Renal cortex interstitium (tissue), 11 donors: ENCODE data around the gene CYP2F1. TPM values are rescaled to one million over a fixed set of nuclear protein-coding genes. Genes with fewer than 3 reads are reported as not detected.

Source experiments
- DNase-seq, 11 donors: peaks; one replicate each; pipeline ENCODE4 v3.0.0-alpha.2; 2013; ENCODE audit warnings: low read depth in 9 of 11, low spot score in 4 of 11; ENCODE audit errors: extremely low read depth in 1 of 11
- polyA plus RNA-seq, 3 donors: library from polyadenylated mRNA; unstranded; fragments of 120-200 nt; gene quantifications; one replicate each; pipeline ENCODE4 v1.2.1, GENCODE V29; 2013; ENCODE audit not compliant: insufficient read length in 3 of 3

Gene CYP2F1
- polyA plus RNA-seq, 3 donors: 0.33 TPM; not detected in 2

DNA sequence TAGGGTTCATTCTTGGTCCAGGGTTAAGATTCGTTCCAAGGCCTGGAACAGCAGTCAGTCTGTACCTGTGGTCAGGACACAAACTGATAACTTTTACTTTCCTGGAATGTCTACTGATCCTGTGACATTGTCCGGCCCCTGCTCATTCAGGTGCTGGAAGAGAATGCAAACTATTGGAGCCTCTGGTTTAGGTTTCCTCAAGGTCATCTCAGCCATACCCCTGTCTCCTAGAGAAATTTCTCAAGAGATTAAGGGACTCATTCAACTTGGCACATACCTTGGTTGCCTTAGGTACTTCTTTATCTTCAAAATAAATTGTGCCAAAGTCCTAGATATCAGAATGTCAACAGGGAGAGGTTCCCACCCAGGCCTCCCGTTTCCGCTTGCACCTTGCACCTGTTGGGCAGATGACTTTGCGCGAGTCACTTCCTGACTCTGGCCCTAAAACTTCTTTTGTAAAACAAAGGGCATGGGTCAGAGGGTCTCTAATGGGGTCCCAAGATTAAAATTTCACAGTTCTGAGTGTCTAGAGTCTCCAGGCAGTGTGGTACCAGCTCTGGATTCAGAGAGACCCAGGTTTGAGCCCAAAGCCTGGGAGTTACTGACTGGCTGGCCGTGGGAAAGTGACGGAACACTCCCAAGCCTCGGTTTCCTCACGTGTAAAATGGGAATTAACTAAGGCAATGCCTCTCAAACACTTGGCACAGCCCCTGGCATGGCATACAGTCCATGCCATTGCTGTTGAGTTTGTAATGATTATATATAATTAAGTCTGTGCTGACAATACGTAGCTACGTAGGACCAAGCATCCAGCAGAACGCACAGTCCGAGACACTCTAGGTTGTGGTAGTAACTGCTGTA, 52.9 kb downstream of the CYP2F1 start:
- DNase-seq: no peak

DNA sequence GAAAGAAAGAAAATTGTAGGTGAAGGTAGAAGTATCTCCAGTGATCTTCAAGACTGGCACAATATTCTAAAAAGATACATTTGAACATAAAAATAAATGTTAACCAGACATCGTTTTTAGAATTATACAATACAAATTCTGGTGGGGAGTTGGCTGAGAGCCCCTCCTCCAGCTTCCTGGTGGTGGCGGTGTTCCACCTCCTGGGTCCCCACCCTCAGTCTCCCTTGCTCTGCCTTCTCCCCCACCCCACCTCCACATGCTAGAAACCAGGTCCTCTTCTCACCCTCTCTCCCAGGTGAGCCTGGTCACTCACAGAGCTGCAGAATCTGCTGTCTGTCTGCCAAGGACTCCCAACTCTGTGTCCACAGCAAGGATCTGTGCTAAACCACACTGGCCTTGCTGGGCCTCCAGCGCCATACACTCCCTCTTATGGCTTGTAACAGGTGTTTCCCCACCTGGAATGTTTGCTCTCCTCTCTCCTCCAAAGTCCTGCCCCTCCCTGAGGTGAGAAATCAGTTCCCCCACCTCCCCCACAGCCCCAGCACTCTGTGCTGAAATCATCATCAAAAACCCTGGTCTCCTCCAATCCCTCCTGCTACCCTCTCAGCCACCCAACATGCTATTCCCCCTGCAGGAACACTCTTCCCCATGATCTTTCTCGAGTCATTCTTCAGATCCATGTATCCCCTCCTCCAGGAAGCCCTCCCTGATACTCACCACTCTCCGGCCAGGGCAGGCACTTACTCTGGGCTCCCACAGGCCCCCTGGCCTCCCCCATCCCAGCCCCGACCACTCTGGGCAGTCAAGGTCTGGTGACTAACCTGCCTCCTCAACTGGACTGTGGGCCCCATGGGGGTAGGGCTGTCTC, 58.3 kb downstream of the CYP2F1 start:
- DNase-seq: no peak

DNA sequence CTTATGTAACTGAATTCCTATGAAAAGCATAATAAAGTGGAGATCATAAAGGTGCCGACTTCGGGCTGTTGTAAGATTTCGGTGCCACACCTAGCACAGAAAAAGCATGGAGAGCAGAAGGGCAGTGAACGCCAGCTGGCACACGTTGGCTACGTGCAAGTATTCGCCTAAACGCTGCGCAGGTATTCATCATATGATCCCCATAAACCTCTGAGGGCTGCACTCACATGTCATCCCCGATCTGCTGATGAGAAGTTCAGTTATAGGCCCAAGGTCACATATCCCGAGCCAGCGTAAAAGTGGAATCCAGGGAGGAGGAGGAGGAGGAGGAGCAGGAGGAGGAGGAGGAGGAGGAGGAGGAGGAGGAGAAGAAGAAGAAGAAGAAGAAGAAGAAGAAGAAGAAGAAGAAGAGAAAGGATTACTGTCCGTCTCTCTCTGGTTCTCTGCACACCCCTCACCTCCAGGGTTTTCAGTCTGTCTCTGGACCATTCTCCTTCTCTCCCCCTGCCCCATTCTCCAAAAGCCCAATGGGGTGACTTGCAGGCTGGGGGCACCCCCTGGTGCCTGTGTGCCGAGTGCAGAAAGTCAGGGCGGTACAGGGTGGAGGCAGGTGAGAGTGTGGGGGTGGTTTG, 60.2 kb downstream of the CYP2F1 start:
- no peak for DNase-seq

DNA sequence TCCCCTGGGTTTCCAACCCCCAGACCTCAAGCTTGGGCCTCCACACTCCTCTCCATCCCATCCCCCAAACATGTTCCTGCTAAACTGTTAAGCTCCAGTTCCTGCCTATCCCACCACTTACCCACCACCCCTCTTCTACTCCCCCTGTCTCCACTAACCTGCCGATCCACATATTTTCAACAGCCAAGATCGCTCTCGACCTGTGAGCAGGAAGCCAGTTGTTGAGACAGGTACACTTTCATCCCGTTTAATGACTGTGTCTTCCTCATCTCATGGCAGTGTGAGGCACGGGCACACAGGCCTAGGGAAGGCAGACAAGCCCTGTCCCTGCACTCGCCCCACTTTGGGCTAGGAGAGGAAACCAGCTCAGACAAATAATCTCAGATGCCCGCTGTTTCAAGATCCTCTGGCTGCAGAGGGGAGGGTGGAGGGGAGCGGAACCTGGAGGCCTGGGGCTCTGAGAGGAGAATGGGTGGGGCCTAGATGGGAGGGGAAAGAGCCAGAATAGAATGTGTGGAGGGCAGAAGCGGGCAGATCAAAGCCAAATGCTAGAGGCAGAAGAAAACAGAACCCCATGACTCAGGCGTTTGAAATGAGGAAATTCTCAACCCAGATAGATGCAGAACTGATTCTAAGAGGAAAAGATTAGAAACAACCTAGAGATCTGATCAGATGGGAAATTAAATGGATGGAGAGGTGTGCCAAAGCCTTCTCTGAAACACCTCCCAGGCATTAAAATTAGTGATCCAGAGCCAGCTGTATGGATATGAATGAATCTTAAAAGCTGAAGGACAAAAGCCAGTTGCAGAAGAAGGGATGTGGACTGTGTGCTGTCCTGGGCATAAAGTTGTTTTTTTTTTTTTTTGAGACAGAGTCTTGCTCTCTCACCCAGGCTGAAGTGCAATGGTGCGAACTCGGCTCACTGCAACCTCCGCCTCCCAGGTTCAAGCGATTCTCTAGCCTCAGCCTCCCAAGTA, 61.9 kb downstream of the CYP2F1 start:
- DNase-seq: peak in 2 of 11 donors; percentile 8 to 35

Other genes with a start within 250 kb of the CYP2F1 start
- gene CYP2A7, start 232.2 kb upstream of the CYP2F1 start, polyA plus RNA-seq: under 1 TPM in 2 of 3 donors, not detected in 1; 0.10 to 0.20 TPM
- gene CYP2B6, start 123.2 kb upstream of the CYP2F1 start, polyA plus RNA-seq: 1 to 10 TPM; 1.6 to 3.3 (median 3.0) TPM
- gene CYP2A13, start 26.0 kb upstream of the CYP2F1 start, polyA plus RNA-seq: not detected
- under 1 TPM; 0.25 to 0.86 (median 0.82) TPM for gene CYP2S1, start 78.8 kb downstream of the CYP2F1 start, polyA plus RNA-seq
- 10 to 100 TPM; 31.6 to 37.6 (median 34.5) TPM for gene AXL, start 104.8 kb downstream of the CYP2F1 start, polyA plus RNA-seq
- gene HNRNPUL1, start 149.9 kb downstream of the CYP2F1 start, polyA plus RNA-seq: 100 to 1,000 TPM; 200 to 215 (median 202) TPM
- gene CCDC97, start 195.7 kb downstream of the CYP2F1 start, polyA plus RNA-seq: 10 to 100 TPM; 30.9 to 37.8 (median 32.5) TPM
- gene TGFB1, start 239.5 kb downstream of the CYP2F1 start, polyA plus RNA-seq: 10 to 100 TPM; 24.4 to 35.0 (median 32.8) TPM
- gene B9D2, start 249.7 kb downstream of the CYP2F1 start, polyA plus RNA-seq: 10 to 100 TPM in 1 of 3 donors, 1 to 10 TPM in 2; 5.8 to 10.4 (median 9.4) TPM